Caki2 (cell line): ENCODE data around the gene OR6C6. TPM values are rescaled to one million over a fixed set of nuclear protein-coding genes. Genes with fewer than 3 reads are reported as not detected.
"Not testable (repeated sequence)": the region's sequence is repeated elsewhere in the genome, so short reads cannot be mapped to it uniquely, and the experiment has no call there.

ENCODE experiments used
- DNase-seq: peaks from one replicate; pipeline ENCODE4 v3.0.0-alpha.2; 2015; ENCODE audit warnings: low read depth
- in situ Hi-C: cut with HindIII; loops from 2 replicates; pipeline ENCODE4 v1.10.0; 2016; ENCODE audit warnings: low sequenced_read_pairs, low pct_unique_long_range_greater_than_20kb, mixed read lengths
- total RNA-seq: library from RNA; depleted of rRNA; stranded (reverse); fragments of >200 nt; shearing (Covaris generic); gene quantifications from 2 replicates; pipeline ENCODE4 v1.2.3, GENCODE V29; 2014; ENCODE audit warnings: low replicate concordance; rRNA removed

OR6C6 gene
- not detected in 2 replicates for total RNA-seq

DNA sequence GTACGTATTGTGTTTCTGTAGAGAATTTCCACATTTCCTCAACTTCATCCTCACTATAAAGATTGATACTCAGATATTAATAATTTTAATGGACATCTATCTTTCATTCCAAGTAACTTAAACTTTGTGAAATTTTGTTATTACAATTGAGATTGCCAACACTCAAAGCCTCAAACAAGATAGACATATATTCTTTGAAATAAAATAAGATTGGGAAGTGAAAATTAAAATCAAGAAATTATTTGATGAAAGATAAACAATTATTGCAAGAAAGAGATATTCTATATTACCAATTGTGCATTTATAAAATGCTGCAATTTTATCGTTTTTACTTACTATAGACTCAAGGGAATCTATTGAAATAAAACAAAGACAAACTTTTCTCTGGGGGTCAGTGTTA lies at the start of gene OR6C6:
TSS of gene OR6C6 (minus strand) at position 101 of the 400 bp plus-strand sequence. CDS start 1,337 bp downstream, outside the sequence.
- DNase-seq = no peak
- in situ Hi-C loops = no loop called here

DNA sequence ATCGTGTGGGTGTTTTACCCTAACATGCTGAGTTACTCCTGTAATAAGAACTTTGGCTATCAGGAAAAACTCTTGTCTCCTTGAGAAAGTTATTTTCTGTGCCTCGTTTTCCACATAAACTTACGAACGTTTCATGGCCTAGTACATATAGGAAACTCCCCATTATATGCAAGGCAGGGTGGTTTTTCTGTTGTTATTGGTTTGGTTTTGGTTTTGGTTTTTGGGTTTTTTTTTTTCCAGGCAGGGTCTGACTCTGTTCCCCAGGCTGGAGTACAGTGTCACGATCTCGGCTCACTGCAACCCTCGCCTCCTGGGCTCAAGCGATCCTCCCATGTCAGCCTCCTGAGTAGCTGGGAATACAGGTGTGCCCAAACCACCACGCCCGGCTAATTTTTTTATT lies 39.6 kb upstream of the OR6C6 start:
- in situ Hi-C loops = no loop called here
- no peak for DNase-seq

DNA sequence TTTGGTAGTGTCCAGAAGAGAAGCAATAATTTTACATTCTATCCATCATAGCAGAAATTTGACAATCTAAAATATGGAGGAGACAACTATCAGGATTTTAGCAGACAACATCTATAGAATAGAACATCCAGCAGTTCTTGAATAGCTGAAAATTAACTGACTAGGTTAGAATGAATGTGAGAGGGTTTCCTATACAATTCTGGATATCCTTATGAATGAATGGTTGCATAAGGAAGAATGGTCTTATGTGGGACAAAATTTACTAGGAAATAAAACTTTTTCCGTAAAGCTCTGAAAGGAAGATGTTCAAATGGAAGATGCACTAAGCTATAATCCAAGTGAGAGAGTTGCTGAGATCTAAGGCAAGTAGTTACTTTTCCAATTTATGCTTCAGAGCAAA lies 34.1 kb upstream of the OR6C6 start, which contains the start of gene OR6C3:
TSS of gene OR6C3 (plus strand) at position 301 of the 400 bp plus-strand sequence. CDS start 955 bp downstream, outside the sequence.
- DNase-seq = no peak
- in situ Hi-C loops = no loop called here

GRCh38 chr12:55325801-55326200 lies 29.4 kb upstream of the OR6C6 start:
- DNase-seq, in situ Hi-C loops: not testable (repeated sequence)

GRCh38 chr12:55320201-55320600 lies 23.8 kb upstream of the OR6C6 start:
- in situ Hi-C loops = no loop called here
- DNase-seq = no peak

DNA sequence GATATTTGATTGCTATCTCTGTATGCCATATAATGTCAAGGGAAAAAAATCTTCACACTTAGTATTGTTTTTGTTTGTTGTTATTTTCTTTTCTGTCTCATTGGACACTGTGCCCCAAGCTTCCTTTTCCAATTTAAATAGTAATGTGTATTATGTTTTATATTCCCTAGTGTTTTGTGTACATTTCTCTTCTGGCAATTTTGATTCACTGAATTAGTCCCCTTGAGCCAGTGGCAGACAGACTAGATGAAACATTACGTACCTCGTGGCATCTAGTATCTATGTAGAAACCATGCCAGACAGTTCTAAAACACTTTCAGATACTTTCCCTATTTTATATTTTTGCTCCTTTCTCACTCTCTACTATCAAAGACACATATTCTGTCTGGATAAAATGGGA lies 17.7 kb upstream of the OR6C6 start, which contains the start of gene OR6C1:
TSS of gene OR6C1 (plus strand) at position 301 of the 400 bp plus-strand sequence. CDS start 6,257 bp downstream, outside the sequence.
- in situ Hi-C loops = no loop called here
- DNase-seq = no peak

DNA sequence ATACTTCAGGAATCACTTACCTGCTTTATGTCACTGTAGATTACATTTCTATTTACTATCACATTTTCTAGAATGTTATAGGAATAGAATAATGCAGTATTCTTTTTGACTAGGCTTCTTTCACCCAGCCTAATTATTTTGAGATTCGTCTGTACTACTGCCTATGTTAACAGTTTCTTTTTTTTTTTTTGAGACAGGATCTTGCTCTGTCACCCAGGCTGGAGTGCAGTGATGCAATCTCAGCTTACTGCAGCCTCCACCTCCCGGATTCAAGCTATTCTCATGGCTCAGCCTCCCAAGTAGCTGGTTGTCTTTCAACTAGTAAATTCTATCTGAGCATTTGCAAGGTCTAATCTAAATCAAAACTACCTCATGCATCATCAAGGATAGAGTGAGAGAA lies 6.4 kb downstream of the OR6C6 start:
- DNase-seq = no peak
- in situ Hi-C loops = no loop called here

GRCh38 chr12:55280991-55281390 lies 15.4 kb downstream of the OR6C6 start:
- no peak for DNase-seq
- in situ Hi-C loops = no loop called here

- in situ Hi-C loops = no loop called here
- DNase-seq = no peak
Observed at GRCh38 chr12:55258303-55258702, 38.1 kb downstream of the OR6C6 start.

DNA sequence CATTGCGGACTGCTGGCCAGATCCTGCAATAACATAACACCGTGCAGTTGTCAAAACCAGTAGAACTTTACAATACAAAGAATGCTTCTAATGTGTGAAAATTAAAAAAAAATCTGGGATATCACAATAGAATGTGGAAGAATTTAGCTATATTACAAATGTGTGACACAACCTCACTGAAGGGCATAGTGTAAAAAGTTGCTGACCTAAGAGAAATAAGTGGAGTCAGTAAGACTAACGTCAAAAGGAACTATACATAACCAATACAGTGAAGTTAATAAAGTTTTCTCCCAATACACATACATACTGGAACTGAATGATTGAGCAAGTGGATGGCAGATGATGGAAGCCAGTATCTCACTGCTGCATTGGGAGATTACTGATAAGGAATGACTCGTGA lies 39.5 kb downstream of the OR6C6 start:
- DNase-seq = no peak
- in situ Hi-C loops = no loop called here

DNA sequence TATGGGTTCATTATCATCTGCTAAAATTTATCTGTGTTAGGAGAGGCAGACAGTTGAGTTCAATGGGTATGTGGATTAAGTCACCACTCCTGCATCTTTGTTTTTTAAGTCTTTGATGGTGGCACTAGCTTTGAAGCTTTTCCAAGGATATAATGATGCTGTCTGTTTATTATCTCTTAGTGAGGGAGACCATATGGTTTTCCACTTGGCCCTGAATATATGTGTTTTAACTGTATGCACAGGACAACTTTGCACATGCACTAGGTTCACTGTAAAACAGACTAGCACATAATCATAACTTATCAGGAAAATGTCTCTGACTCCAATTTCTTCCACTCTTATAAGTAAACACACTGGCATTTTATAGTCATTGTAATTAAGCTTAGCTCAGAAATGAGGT lies 43.1 kb downstream of the OR6C6 start:
- in situ Hi-C loops = no loop called here
- DNase-seq = no peak

DNA sequence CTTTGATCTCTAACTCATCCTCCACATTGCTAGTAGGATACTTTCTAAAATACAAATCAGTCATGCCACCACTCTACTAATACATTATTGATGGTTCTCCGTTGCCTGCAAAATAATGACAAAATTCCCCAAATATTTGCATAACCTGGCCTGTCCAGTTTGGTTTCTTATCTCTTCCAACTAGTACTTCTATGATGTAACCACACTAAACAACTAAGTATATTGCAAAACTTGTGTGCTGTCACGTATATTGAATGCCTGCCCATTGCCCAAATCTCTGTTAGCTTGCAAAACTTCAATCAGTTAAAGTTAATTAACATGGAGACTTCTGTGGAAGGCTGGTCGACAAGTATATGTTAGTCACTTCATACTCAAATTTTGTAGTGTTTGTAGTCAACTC lies 45.4 kb downstream of the OR6C6 start:
- in situ Hi-C loops = no loop called here
- no peak for DNase-seq

DNA sequence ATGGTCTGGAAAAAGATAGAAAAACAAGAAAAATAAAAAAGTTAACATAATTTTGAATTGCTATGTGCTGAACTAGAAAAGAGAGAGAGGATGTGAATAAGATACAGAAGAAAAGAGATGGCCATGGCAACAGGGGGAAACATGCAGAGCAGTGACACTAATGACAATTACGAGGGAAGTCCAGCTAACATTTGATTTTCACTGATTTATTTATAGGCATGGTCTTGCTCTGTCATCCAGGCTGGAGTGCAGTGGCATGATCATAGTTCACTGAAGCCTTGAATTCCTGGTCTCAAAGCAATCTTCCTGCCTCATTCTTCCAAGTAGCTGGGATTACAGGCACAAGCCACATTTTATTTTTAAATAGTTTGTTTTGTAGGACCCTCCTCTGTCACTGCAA lies 50.2 kb downstream of the OR6C6 start:
- no peak for DNase-seq
- in situ Hi-C loops = no loop called here

GRCh38 chr12:55244309-55244708 lies 52.1 kb downstream of the OR6C6 start, which contains the start of gene OR6C74:
TSS of gene OR6C74 (plus strand) at chr12:55244609. CDS start at chr12:55247288, 2,679 bp downstream.
- DNase-seq = no peak
- in situ Hi-C loops = no loop called here

Other genes starting within 250 kb of the OR6C6 start
- not detected in 2 replicates for gene OR9K2, start 170.2 kb downstream of the OR6C6 start, total RNA-seq
- gene OR10A7, start 75.5 kb downstream of the OR6C6 start, total RNA-seq = not detected in 2 replicates
- not detected in 2 replicates for gene OR6C74, start 52.0 kb downstream of the OR6C6 start, total RNA-seq
- gene OR6C1, start 17.8 kb upstream of the OR6C6 start, total RNA-seq = not detected in 2 replicates
- not detected in 2 replicates for gene OR6C3, start 34.2 kb upstream of the OR6C6 start, total RNA-seq
- gene OR6C75, start 66.4 kb upstream of the OR6C6 start, total RNA-seq = not detected in 2 replicates
- gene OR6C65, start 104.0 kb upstream of the OR6C6 start, total RNA-seq = not detected in 2 replicates
- not detected in 2 replicates for gene OR6C76, start 129.7 kb upstream of the OR6C6 start, total RNA-seq
- gene OR6C2, start 147.5 kb upstream of the OR6C6 start, total RNA-seq = not detected in 2 replicates
- gene OR6C70, start 173.6 kb upstream of the OR6C6 start, total RNA-seq = not detected in 2 replicates
- gene OR6C68, start 195.8 kb upstream of the OR6C6 start, total RNA-seq = not detected in 2 replicates